Endothelial cell of umbilical vein (primary cell): ENCODE results near the gene GM2A. TPM values are rescaled to one million over a fixed set of nuclear protein-coding genes. Genes with fewer than 3 reads are reported as not detected.

Source experiments
- BruUV-seq: library from RNA; stranded (reverse); fragments of 400-500 nt; replicated peaks from 2 replicates; lab custom pipeline; 2021; lab: Mats Ljungman, UMichigan
- CTCF ChIA-PET: fragments of 300-600, 350-600 bp; sonication (Branson Sonifier 250); formaldehyde crosslinking; loops from one replicate; lab custom pipeline; 2021; ENCODE audit warnings: antibody characterized with exemption, inconsistent platforms; lab: Charles Lee
- POLR2A ChIA-PET: fragments of 300-600, 350-600 bp; sonication (Branson Sonifier 250); formaldehyde crosslinking; loops from one replicate; lab custom pipeline; 2021; ENCODE audit warnings: antibody characterized with exemption, inconsistent platforms; lab: Charles Lee
- DNase-seq: peaks from one replicate; pipeline ENCODE4 v3.0.0-alpha.2; 2011; ENCODE audit warnings: low read depth, low spot score
- FAIRE-seq: peaks from 2 replicates; lab custom pipeline; 2011; peaks lifted over from hg19 to GRCh38; lab: Jason Lieb, UNC
- H2AFZ ChIP-seq: 2 replicates; pipeline ENCODE4 v1.6.0; 2012; ENCODE audit warnings: low read depth, low read length, control low read depth, inconsistent platforms
- H3K27ac ChIP-seq: 2 replicates; pipeline ENCODE4 v1.5.1; 2011; ENCODE audit warnings: low read depth, mild to moderate bottlenecking, control low read depth, low read length, moderate library complexity; ENCODE audit not compliant: insufficient read depth
- H3K27me3 ChIP-seq, 2 experiments: 2 replicates each; pipeline versions ENCODE4 v1.6.0 to v1.6.1; 2011; ENCODE audit warnings: low read length in 2 of 2, mixed read lengths in 1 of 2; ENCODE audit not compliant: control insufficient read depth in 2 of 2, insufficient read depth in 2 of 2
- H3K36me3 ChIP-seq, 2 experiments: 2 replicates in 1 of 2; 3 replicates in 1 of 2; pipeline ENCODE4 v1.5.1; 2011; ENCODE audit warnings: low read length in 2 of 2, mild to moderate bottlenecking in 1 of 2, moderate library complexity in 1 of 2; ENCODE audit not compliant: control insufficient read depth in 2 of 2, insufficient read depth in 2 of 2; ENCODE audit errors: extremely low read depth in 1 of 2
- H3K4me1 ChIP-seq: 3 replicates; pipeline ENCODE4 v1.5.1; 2011; ENCODE audit warnings: mild to moderate bottlenecking, low read length; ENCODE audit not compliant: control insufficient read depth, insufficient read depth; ENCODE audit errors: extremely low read depth
- H3K4me2 ChIP-seq: 2 replicates; pipeline ENCODE4 v1.6.1; 2011; ENCODE audit warnings: low read length, control low read depth, mixed read lengths; ENCODE audit not compliant: insufficient read depth
- H3K4me3 ChIP-seq, 3 experiments: fragments of 200-600 bp in 1 of 3; sonication (generic), shearing (Covaris generic) in 1 of 3; replicated peaks in 1 of 3; 2 replicates each; pipeline ENCODE4 v1.5.1; 2011 to 2016; ENCODE audit warnings: control low read depth in 3 of 3, low read length in 3 of 3, mild to moderate bottlenecking in 2 of 3, inconsistent platforms in 1 of 3, low read depth in 1 of 3, moderate library complexity in 1 of 3; ENCODE audit not compliant: insufficient read depth in 1 of 3
- H3K79me2 ChIP-seq: 2 replicates; pipeline ENCODE4 v1.6.0; 2012; ENCODE audit warnings: low read length, inconsistent platforms; ENCODE audit not compliant: control insufficient read depth, insufficient read depth
- H3K9ac ChIP-seq: replicated peaks from 2 replicates; pipeline ENCODE3; 2011; ENCODE audit warnings: low read length, control low read depth; ENCODE audit not compliant: insufficient read depth; ENCODE audit errors: extremely low read depth
- H3K9me1 ChIP-seq: replicated peaks from 3 replicates; pipeline ENCODE4 v1.6.0; 2011; ENCODE audit warnings: mild to moderate bottlenecking, low read length; ENCODE audit not compliant: control insufficient read depth, insufficient read depth; ENCODE audit errors: extremely low read depth
- H3K9me3 ChIP-seq: replicated peaks from 2 replicates; pipeline ENCODE4 v1.5.1; 2012; ENCODE audit warnings: low read length, inconsistent platforms; ENCODE audit not compliant: control insufficient read depth, insufficient read depth
- H4K20me1 ChIP-seq: replicated peaks from 2 replicates; pipeline ENCODE3; 2011; ENCODE audit warnings: mild to moderate bottlenecking, low read length; ENCODE audit not compliant: control insufficient read depth, insufficient read depth; ENCODE audit errors: extremely low read depth
- EZH2 ChIP-seq: IDR thresholded peaks from 2 replicates; pipeline ENCODE4 v1.6.1; 2012; ENCODE audit warnings: borderline replicate concordance, low read depth, mild to moderate bottlenecking, moderate library complexity, low read length, inconsistent platforms; ENCODE audit not compliant: severe bottlenecking
- FOS ChIP-seq: IDR thresholded peaks from 2 replicates; pipeline ENCODE4 v1.6.1; 2011; ENCODE audit warnings: mild to moderate bottlenecking, low read length, moderate library complexity, borderline replicate concordance; ENCODE audit not compliant: insufficient read depth
- GATA2 ChIP-seq: IDR thresholded peaks from 2 replicates; pipeline ENCODE4 v1.7.0; 2011; ENCODE audit warnings: low read depth, mild to moderate bottlenecking, moderate library complexity, mixed read lengths, low read length; ENCODE audit not compliant: insufficient read length, insufficient read depth
- JUN ChIP-seq: IDR thresholded peaks from 2 replicates; pipeline ENCODE4 v1.6.1; 2011; ENCODE audit warnings: borderline replicate concordance, low read depth; ENCODE audit not compliant: insufficient read length, insufficient read depth
- MYC ChIP-seq: IDR thresholded peaks from one replicate; pipeline ENCODE4 v1.6.1; 2011; ENCODE audit warnings: mild to moderate bottlenecking, low read depth, low read length
- POLR2A ChIP-seq: IDR thresholded peaks from 2 replicates; pipeline ENCODE4 v1.6.1; 2012; ENCODE audit warnings: low read depth, mild to moderate bottlenecking, control low read depth, low read length
- POLR2AphosphoS5 ChIP-seq: IDR thresholded peaks from 2 replicates; pipeline ENCODE4 v1.6.1; 2012; ENCODE audit warnings: low read depth, mild to moderate bottlenecking, control low read depth, low read length, moderate library complexity; ENCODE audit not compliant: insufficient read depth
- dilution Hi-C: fragments of 300-500 bp; cut with MboI; formaldehyde crosslinking; loops from one replicate; pipeline ENCODE4 v1.15.0; 2019; ENCODE audit warnings: low sequenced_read_pairs; ENCODE audit not compliant: extremely low pct_ligation_motif_present
- intact Hi-C: fragments of 100-400 bp; cut with micrococcal nuclease; formaldehyde crosslinking; loops from one replicate; pipeline ENCODE4 v1.10.0; 2022
- polyA plus RNA-seq, 4 experiments: library from polyadenylated mRNA; depleted of rRNA in 3 of 4; stranded (reverse) in 3 of 4; unstranded in 1 of 4; fragments of >200 nt; gene quantifications; 2 replicates each; pipeline versions ENCODE4 v1.2.1 to v1.2.3, GENCODE V29; 2011 to 2012; ENCODE audit warnings: missing spikeins in 1 of 4
- total RNA-seq: library from RNA; stranded (reverse); gene quantifications from 2 replicates; pipeline ENCODE4 v1.2.3, GENCODE V29; 2021
- TF ChIP-seq, protein P1 (sequence below): IDR thresholded peaks from 2 replicates; pipeline ENCODE4 v1.6.1; 2011; ENCODE audit not compliant: insufficient read depth, insufficient read length
- TF ChIP-seq, protein P2 (sequence below), 2 donors: IDR thresholded peaks; 1 replicate in 1 of 2; 2 replicates in 1 of 2; pipeline ENCODE4 v1.5.1; 2011; ENCODE audit warnings: low read length in 2 of 2, mild to moderate bottlenecking in 2 of 2, moderate library complexity in 2 of 2, control low read depth in 1 of 2, inconsistent platforms in 1 of 2, low read depth in 1 of 2; ENCODE audit not compliant: insufficient read depth in 1 of 2; ENCODE audit errors: extremely low read depth in 1 of 2

GM2A gene
- total and polyA plus RNA-seq, 2 donors (not counting 3 experiments of a cell fraction or from before 2014, with no cell fraction given), result 14.0 to 21.2 TPM

DNA sequence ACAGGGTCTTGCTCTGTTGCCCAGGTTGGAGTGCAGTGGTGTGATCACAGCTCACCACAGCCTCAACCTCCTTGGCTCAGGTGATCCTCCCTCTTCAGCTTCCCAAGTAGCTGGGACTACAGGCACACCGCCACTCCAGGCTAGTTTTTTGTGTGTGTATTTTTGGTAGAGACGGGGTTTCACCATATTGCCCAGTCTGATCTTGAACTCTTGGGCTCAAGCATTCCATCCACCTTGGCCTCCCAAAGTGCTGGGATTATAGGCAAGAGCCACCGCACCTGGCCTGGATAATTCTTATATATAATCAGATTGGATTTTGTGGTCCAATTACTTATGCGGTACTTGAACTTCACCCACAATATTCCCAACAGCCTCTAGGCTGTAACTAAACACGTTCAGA is 48.9 kb upstream of the GM2A start:
- CTCF ChIA-PET, result no interaction called here
- no peak for FAIRE-seq
- Histone ChIP-seq H2AFZ (no peak overlapping the region), H3K36me3 (no peaks in the 10 kb centered on the region), H3K9ac (no peak overlapping the region), H3K27me3 (no peaks in the 10 kb centered on the region), H3K9me3 (no peaks in the 10 kb centered on the region), H3K27ac (no peak overlapping the region), H4K20me1 (no peaks in the 10 kb centered on the region), H3K9me1 (no peaks in the 10 kb centered on the region), H3K4me1 (peaks cover 8% of the 10 kb centered on the region), H3K79me2 (no peaks in the 10 kb centered on the region), H3K4me2 (no peak overlapping the region), H3K4me3 (no peak overlapping the region)
- intact Hi-C loops (no loop called here), dilution Hi-C loops (no loop called here)
- POLR2A ChIA-PET, result no interaction called here
- no peak for DNase-seq
- BruUV-seq, result no TSS peak
- no peak for TF ChIP-seq EZH2

DNA sequence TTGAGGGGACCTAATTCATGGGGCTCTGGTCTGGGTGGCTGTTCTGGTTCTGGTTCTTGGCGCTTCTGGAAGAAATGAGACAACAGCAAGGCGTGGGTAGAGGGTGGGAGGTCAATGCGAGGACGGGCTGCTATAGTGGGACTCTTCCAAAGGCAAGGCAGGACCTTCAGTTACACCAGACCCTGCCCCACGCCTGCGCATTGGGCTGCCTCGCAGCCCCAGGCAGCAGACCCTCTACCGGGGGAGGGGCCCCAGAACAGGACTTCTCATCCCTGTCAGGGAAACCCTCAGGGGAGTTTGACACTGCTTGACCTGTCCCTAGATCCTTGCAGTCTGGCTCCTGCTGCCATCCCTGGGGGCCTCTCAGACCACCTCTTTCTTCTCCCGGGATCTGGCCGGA is 47.6 kb upstream of the GM2A start:
- intact Hi-C loops, result no loop called here
- Histone ChIP-seq H2AFZ (no peak overlapping the region), H3K4me1 (peaks cover 8% of the 10 kb centered on the region), H3K4me2 (no peak overlapping the region), H3K9ac (no peak overlapping the region), H3K9me1 (no peaks in the 10 kb centered on the region), H3K27me3 (no peaks in the 10 kb centered on the region), H3K4me3 (no peak overlapping the region), H3K36me3 (no peaks in the 10 kb centered on the region), H3K9me3 (no peaks in the 10 kb centered on the region), H3K27ac (no peak overlapping the region), H3K79me2 (no peaks in the 10 kb centered on the region), H4K20me1 (no peaks in the 10 kb centered on the region)
- no peak for FAIRE-seq
- BruUV-seq, result no TSS peak
- ChIA-PET CTCF (no interaction called here), POLR2A (no interaction called here)
- DNase-seq, result no peak
- dilution Hi-C loops, result no loop called here
- TF ChIP-seq GATA2 (no peak), POLR2AphosphoS5 (no peak), MYC (no peak), JUN (no peak), POLR2A (no peak), FOS (no peak), EZH2 (no peak)
- TF ChIP-seq, protein P1, sequence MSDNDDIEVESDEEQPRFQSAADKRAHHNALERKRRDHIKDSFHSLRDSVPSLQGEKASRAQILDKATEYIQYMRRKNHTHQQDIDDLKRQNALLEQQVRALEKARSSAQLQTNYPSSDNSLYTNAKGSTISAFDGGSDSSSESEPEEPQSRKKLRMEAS, result no peak
- TF ChIP-seq, protein P2, sequence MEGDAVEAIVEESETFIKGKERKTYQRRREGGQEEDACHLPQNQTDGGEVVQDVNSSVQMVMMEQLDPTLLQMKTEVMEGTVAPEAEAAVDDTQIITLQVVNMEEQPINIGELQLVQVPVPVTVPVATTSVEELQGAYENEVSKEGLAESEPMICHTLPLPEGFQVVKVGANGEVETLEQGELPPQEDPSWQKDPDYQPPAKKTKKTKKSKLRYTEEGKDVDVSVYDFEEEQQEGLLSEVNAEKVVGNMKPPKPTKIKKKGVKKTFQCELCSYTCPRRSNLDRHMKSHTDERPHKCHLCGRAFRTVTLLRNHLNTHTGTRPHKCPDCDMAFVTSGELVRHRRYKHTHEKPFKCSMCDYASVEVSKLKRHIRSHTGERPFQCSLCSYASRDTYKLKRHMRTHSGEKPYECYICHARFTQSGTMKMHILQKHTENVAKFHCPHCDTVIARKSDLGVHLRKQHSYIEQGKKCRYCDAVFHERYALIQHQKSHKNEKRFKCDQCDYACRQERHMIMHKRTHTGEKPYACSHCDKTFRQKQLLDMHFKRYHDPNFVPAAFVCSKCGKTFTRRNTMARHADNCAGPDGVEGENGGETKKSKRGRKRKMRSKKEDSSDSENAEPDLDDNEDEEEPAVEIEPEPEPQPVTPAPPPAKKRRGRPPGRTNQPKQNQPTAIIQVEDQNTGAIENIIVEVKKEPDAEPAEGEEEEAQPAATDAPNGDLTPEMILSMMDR (IDR thresholded peaks at IDR 0.05; ENCODE audit: extremely low read depth in 1 of 2, insufficient read depth in 1 of 2, low read depth in 1 of 2, low read length in 2 of 2), result no peak
